Keratinocyte (primary cell): ENCODE data around the gene IL5RA. TPM values are rescaled to one million over a fixed set of nuclear protein-coding genes. Genes with fewer than 3 reads are reported as not detected.

Source experiments
- DNase-seq: peaks from one replicate; pipeline ENCODE4 v3.0.0-alpha.2; 2011; ENCODE audit warnings: low read depth, missing footprints, low spot score
- FAIRE-seq: peaks from 2 replicates; lab custom pipeline; 2011; peaks lifted over from hg19 to GRCh38; lab: Jason Lieb, UNC
- H2AFZ ChIP-seq: 2 replicates; pipeline ENCODE4 v1.6.0; 2012; ENCODE audit warnings: low read length, control low read depth, inconsistent platforms; ENCODE audit not compliant: control insufficient read depth
- H3K27ac ChIP-seq: 2 replicates; pipeline ENCODE4 v1.5.1; 2011; ENCODE audit warnings: low read length; ENCODE audit not compliant: control insufficient read depth, insufficient read depth
- H3K27me3 ChIP-seq: 3 replicates; pipeline ENCODE4 v1.6.0; 2011; ENCODE audit warnings: low read length; ENCODE audit not compliant: control insufficient read depth, insufficient read depth; ENCODE audit errors: extremely low read depth
- H3K36me3 ChIP-seq, 2 experiments: 2 replicates in 1 of 2; 3 replicates in 1 of 2; pipeline ENCODE4 v1.5.1; 2011; ENCODE audit warnings: low read length in 2 of 2, mild to moderate bottlenecking in 1 of 2; ENCODE audit not compliant: control insufficient read depth in 2 of 2, insufficient read depth in 2 of 2; ENCODE audit errors: extremely low read depth in 1 of 2
- H3K4me1 ChIP-seq: 3 replicates; pipeline ENCODE4 v1.5.1; 2011; ENCODE audit warnings: low read length; ENCODE audit not compliant: control insufficient read depth, insufficient read depth; ENCODE audit errors: extremely low read depth
- H3K4me2 ChIP-seq: 3 replicates; pipeline ENCODE4 v1.6.0; 2011; ENCODE audit warnings: low read depth, low read length; ENCODE audit not compliant: control insufficient read depth, insufficient read depth; ENCODE audit errors: extremely low read depth
- H3K4me3 ChIP-seq, 3 experiments: fragments of 200-600 bp in 1 of 3; sonication (generic) in 1 of 3; 2 replicates in 2 of 3; 3 replicates in 1 of 3; pipeline ENCODE4 v1.5.1; 2011 to 2016; ENCODE audit warnings: low read length in 3 of 3, mild to moderate bottlenecking in 3 of 3, control low read depth in 2 of 3, inconsistent platforms in 1 of 3, low read depth in 1 of 3, mixed read lengths in 1 of 3, mixed run types in 1 of 3, moderate library complexity in 1 of 3; ENCODE audit not compliant: control insufficient read depth in 2 of 3, insufficient read depth in 2 of 3; ENCODE audit errors: extremely low read depth in 1 of 3
- H3K79me2 ChIP-seq: 2 replicates; pipeline ENCODE4 v1.6.0; 2012; ENCODE audit warnings: low read length; ENCODE audit not compliant: control insufficient read depth, insufficient read depth
- H3K9ac ChIP-seq: 3 replicates; pipeline ENCODE4 v1.6.0; 2011; ENCODE audit warnings: low read length; ENCODE audit not compliant: control insufficient read depth, insufficient read depth; ENCODE audit errors: extremely low read depth
- H3K9me1 ChIP-seq: 3 replicates; pipeline ENCODE4 v1.6.0; 2011; ENCODE audit warnings: low read length; ENCODE audit not compliant: control insufficient read depth, insufficient read depth; ENCODE audit errors: extremely low read depth
- H3K9me3 ChIP-seq: 2 replicates; pipeline ENCODE4 v1.5.1; 2012; ENCODE audit warnings: low read depth, low read length; ENCODE audit not compliant: control insufficient read depth
- H4K20me1 ChIP-seq: 3 replicates; pipeline ENCODE4 v1.6.0; 2011; ENCODE audit warnings: low read length; ENCODE audit not compliant: control insufficient read depth, insufficient read depth; ENCODE audit errors: extremely low read depth
- EZH2 ChIP-seq: IDR thresholded peaks from one replicate; pipeline ENCODE4 v1.6.1; 2012; ENCODE audit warnings: inconsistent platforms, mild to moderate bottlenecking, low read length, moderate library complexity
- dilution Hi-C: fragments of 300-500 bp; cut with MboI; formaldehyde crosslinking; loops from one replicate; pipeline ENCODE4 v1.7.0; 2020; ENCODE audit warnings: low sequenced_read_pairs; ENCODE audit not compliant: extremely low pct_ligation_motif_present
- polyA plus RNA-seq, 5 experiments: library from polyadenylated mRNA; depleted of rRNA in 3 of 5; stranded (reverse) in 3 of 5; stranded (forward) in 1 of 5; unstranded in 1 of 5; fragments of >200 nt; gene quantifications; 1 replicate in 1 of 5; 2 replicates in 3 of 5; 3 replicates in 1 of 5; pipeline versions ENCODE4 v1.2.1 to v1.2.3, GENCODE V29; 2011 to 2012; ENCODE audit warnings: missing spikeins in 2 of 5, low read depth in 1 of 5, low replicate concordance in 1 of 5
- TF ChIP-seq, protein P1 (sequence below), 3 experiments: IDR thresholded peaks in 1 of 3; conservative IDR thresholded peaks in 1 of 3; optimal IDR thresholded peaks in 1 of 3; 2 replicates in 2 of 3; 3 replicates in 1 of 3; pipeline versions ENCODE3 to v1.5.1; 2011; ENCODE audit warnings: low read length in 3 of 3, mild to moderate bottlenecking in 3 of 3, moderate library complexity in 2 of 3, control low read depth in 1 of 3, inconsistent platforms in 1 of 3; ENCODE audit not compliant: insufficient read depth in 2 of 3; ENCODE audit errors: extremely low read depth in 1 of 3

The IL5RA gene
- polyA plus RNA-seq, 1 donor (not counting 4 experiments of a cell fraction or from before 2014, with no cell fraction given) = not detected

DNA sequence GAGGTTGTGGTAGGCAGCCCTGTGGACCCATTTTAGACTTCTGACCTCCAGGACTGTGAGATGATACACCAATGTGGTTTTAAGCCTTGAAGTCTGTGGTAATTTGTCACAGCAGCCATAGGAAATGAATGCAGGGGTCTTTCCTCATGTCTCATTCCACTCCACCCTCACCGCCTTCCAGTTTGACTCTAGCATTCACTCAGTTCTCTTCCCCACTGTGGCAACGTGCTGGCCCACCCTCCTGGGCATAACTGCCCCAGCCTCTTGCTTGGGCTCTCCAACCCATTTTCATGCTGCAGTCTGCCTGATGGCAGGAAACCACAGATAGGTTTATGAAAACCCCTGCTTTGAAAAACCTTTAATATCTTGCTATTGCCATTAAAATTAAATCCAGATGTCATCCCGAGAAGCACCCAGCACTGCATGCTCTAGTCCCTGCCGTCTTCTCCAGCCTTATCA, 9.2 kb upstream of the IL5RA start:
- dilution Hi-C loops = no loop called here
- no peaks in the 10 kb centered on the region for H3K79me2 ChIP-seq
- no peaks in the 10 kb centered on the region for H3K9me1 ChIP-seq
- H3K4me2 ChIP-seq = no peak overlapping the region
- no peak for FAIRE-seq
- no peak for DNase-seq
- H3K4me1 ChIP-seq = no peaks in the 10 kb centered on the region
- H3K27ac ChIP-seq = no peak overlapping the region
- H3K27me3 ChIP-seq = no peaks in the 10 kb centered on the region
- no peak overlapping the region for H2AFZ ChIP-seq
- no peak overlapping the region for H3K4me3 ChIP-seq
- H4K20me1 ChIP-seq = no peaks in the 10 kb centered on the region
- H3K9me3 ChIP-seq = no peaks in the 10 kb centered on the region
- no peaks in the 10 kb centered on the region for H3K36me3 ChIP-seq
- TF ChIP-seq, protein P1, sequence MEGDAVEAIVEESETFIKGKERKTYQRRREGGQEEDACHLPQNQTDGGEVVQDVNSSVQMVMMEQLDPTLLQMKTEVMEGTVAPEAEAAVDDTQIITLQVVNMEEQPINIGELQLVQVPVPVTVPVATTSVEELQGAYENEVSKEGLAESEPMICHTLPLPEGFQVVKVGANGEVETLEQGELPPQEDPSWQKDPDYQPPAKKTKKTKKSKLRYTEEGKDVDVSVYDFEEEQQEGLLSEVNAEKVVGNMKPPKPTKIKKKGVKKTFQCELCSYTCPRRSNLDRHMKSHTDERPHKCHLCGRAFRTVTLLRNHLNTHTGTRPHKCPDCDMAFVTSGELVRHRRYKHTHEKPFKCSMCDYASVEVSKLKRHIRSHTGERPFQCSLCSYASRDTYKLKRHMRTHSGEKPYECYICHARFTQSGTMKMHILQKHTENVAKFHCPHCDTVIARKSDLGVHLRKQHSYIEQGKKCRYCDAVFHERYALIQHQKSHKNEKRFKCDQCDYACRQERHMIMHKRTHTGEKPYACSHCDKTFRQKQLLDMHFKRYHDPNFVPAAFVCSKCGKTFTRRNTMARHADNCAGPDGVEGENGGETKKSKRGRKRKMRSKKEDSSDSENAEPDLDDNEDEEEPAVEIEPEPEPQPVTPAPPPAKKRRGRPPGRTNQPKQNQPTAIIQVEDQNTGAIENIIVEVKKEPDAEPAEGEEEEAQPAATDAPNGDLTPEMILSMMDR (optimal IDR thresholded peaks at IDR 0.05 in 1 of 3, IDR thresholded peaks at IDR 0.05 in 1 of 3, conservative IDR thresholded peaks at IDR 0.05 in 1 of 3; ENCODE audit: extremely low read depth in 1 of 3, insufficient read depth in 2 of 3, low read length in 3 of 3) = no peak
- TF ChIP-seq EZH2 = no peak
- H3K9ac ChIP-seq = no peak overlapping the region

DNA sequence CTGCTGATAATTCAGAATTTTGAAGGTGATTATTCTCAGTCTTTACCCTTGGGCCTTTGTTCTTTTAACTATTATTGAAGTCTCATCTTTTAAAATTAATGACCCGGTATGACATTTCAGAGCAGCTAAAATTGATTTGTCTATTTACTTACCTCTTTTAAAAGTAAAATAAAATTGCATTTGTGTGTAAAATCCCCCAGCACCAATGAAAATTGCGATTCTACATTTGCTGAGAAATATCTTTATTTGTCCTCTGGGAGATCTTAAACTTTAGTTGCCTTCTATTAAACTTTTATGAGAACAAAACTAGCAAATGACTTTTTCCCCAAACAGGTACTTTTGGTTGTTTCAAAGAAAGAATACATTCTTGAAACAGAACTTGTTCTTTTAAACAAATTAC, 7.5 kb upstream of the IL5RA start:
- no peak for FAIRE-seq
- Histone ChIP-seq H3K27ac (no peak overlapping the region), H3K4me1 (no peaks in the 10 kb centered on the region), H3K9ac (no peak overlapping the region), H3K9me1 (no peaks in the 10 kb centered on the region), H4K20me1 (no peaks in the 10 kb centered on the region), H3K79me2 (no peaks in the 10 kb centered on the region), H3K9me3 (no peaks in the 10 kb centered on the region), H3K4me2 (no peak overlapping the region), H3K36me3 (no peaks in the 10 kb centered on the region), H3K27me3 (no peaks in the 10 kb centered on the region), H3K4me3 (no peak overlapping the region), H2AFZ (no peak overlapping the region)
- dilution Hi-C loops = no loop called here
- TF ChIP-seq, protein P1 (optimal IDR thresholded peaks at IDR 0.05 in 1 of 3, IDR thresholded peaks at IDR 0.05 in 1 of 3, conservative IDR thresholded peaks at IDR 0.05 in 1 of 3; ENCODE audit: extremely low read depth in 1 of 3, insufficient read depth in 2 of 3, low read length in 3 of 3) = no peak
- no peak for TF ChIP-seq EZH2
- no peak for DNase-seq
